NB4 (cell line): ENCODE data around the gene MRC2.
"Not testable (repeated sequence)": the region's sequence is repeated elsewhere in the genome, so short reads cannot be mapped to it uniquely, and the experiment has no call there.

ENCODE experiments used
- DNase-seq: peaks from one replicate; pipeline ENCODE4 v3.0.0; 2010; ENCODE audit warnings: low read depth
- H3K4me3 ChIP-seq: one replicate; pipeline ENCODE4 v1.5.1; 2011; ENCODE audit warnings: mild to moderate bottlenecking, low read depth, low read length, moderate library complexity
- MAX ChIP-seq: IDR thresholded peaks from 2 replicates; pipeline ENCODE4 v1.6.1; 2011; ENCODE audit warnings: low read depth, low read length
- MYC ChIP-seq: IDR thresholded peaks from 2 replicates; pipeline ENCODE4 v1.6.1; 2011; ENCODE audit warnings: low read depth, low read length
- POLR2A ChIP-seq: IDR thresholded peaks from 2 replicates; pipeline ENCODE4 v1.6.1; 2011; ENCODE audit warnings: mild to moderate bottlenecking; ENCODE audit not compliant: insufficient read length; ENCODE audit errors: extremely low read depth
- TF ChIP-seq, protein P1 (sequence below): IDR thresholded peaks from one replicate; pipeline ENCODE4 v1.5.1; 2012; ENCODE audit warnings: low read depth, low read length

MRC2 gene

DNA sequence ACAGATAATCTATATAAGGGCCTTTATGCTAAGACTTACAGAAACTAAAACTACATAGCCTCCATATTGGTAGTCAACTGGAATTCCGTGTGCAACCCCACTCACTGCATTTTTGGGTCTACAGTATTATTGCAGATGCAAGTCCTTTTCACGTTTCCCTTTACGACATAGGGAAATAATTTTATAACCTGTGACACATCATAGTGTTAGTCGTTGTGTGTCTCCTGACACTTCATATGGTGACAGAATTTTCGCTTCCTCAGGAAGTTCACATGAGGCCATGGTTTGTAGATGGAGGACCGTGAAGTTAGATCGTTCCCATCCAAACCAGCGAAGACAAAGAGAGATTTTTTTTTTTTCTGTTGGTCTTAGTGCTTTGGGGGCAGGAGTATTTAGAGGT lies 15.7 kb upstream of the MRC2 start:
- peak; percentile 29 for DNase-seq
- TF ChIP-seq, protein P1, sequence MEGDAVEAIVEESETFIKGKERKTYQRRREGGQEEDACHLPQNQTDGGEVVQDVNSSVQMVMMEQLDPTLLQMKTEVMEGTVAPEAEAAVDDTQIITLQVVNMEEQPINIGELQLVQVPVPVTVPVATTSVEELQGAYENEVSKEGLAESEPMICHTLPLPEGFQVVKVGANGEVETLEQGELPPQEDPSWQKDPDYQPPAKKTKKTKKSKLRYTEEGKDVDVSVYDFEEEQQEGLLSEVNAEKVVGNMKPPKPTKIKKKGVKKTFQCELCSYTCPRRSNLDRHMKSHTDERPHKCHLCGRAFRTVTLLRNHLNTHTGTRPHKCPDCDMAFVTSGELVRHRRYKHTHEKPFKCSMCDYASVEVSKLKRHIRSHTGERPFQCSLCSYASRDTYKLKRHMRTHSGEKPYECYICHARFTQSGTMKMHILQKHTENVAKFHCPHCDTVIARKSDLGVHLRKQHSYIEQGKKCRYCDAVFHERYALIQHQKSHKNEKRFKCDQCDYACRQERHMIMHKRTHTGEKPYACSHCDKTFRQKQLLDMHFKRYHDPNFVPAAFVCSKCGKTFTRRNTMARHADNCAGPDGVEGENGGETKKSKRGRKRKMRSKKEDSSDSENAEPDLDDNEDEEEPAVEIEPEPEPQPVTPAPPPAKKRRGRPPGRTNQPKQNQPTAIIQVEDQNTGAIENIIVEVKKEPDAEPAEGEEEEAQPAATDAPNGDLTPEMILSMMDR, result no peak
- TF ChIP-seq MYC, result no peak
- no peak for TF ChIP-seq MAX
- no peak for TF ChIP-seq POLR2A

GRCh38 chr17:62612289-62612688 lies 15.2 kb upstream of the MRC2 start:
- not testable (repeated sequence) for H3K4me3 ChIP-seq, DNase-seq

More for the DNA sequence above, 15.7 kb upstream of the MRC2 start:
- no peak overlapping the region for H3K4me3 ChIP-seq

- not testable (repeated sequence) for DNase-seq, H3K4me3 ChIP-seq
Observed at GRCh38 chr17:62613095-62613494, 14.4 kb upstream of the MRC2 start.

- H3K4me3 ChIP-seq, result no peak overlapping the region
- TF ChIP-seq MYC, result no peak
- TF ChIP-seq, protein P1, result no peak
- no peak for TF ChIP-seq MAX
- TF ChIP-seq POLR2A, result no peak
- DNase-seq, result no peak
Observed at GRCh38 chr17:62614142-62614541, 13.3 kb upstream of the MRC2 start.

DNA sequence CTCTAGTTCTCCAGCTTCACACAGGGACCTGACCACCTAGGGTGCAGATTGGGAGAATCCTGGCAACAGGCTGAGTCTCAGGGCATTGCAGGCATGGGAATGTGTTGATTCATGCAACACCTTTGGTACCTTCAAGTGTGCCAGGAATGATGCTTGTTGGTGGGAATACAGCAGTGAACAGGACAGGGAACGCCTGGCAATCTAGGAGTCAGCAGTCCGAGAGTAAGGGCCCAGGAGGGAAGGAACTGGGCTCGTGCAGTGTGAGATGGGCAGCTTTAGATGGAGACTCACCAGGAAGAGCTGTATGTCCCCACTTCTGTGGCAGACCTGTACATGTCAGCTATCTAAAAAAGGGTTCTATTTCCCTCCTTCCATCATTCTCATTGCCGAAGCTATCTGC lies 12.0 kb upstream of the MRC2 start:
- no peak overlapping the region for H3K4me3 ChIP-seq
- no peak for DNase-seq
- TF ChIP-seq MAX (no peak), MYC (no peak), POLR2A (no peak)
- TF ChIP-seq, protein P1, result no peak

GRCh38 chr17:62616993-62617893 lies 10.2 kb upstream of the MRC2 start:
- peak; percentile 79 for DNase-seq
- no peak overlapping the region for H3K4me3 ChIP-seq
- peak; percentile 29; the same call in 1 of the 2 replicates for TF ChIP-seq MAX
- no peak for TF ChIP-seq POLR2A
- TF ChIP-seq, protein P1, result no peak
- TF ChIP-seq MYC, result 0 out of 2 replicates have a peak, but pooled peaks have one; percentile 11

DNA sequence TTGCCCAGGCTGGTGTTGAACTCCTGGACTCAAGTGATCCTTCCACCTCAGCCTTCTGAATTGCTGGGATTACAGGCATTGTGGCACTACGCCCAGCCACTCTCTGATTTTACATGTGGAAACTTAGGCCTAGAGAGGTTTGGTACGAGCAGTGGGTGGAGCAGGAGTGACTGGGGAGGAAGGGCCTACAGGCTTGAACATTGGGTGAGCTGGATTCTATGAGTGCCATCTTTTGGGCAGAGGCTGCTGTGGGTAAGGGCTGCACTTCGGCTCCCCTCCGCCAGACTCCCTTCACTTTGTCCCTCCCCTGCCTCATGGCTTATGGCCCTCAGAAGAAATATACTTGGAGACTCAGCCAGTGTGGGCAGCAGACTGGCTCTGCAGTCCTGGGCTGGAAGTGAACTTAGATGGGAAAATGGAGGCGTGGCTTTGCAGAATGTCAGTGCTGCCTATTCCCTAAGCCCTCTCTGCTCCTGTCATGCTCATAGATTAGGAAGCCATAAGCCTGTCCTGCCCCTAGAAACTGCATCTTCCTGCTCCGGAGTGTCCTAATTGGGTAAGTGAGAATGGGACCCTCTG lies 9.5 kb upstream of the MRC2 start:
- TF ChIP-seq MYC, result no peak
- TF ChIP-seq POLR2A, result no peak
- TF ChIP-seq, protein P1, result no peak
- TF ChIP-seq MAX, result no peak
- DNase-seq, result peak; percentile 12
- no peak overlapping the region for H3K4me3 ChIP-seq
